Suprapubic skin (tissue), 3 donors: ENCODE data around the gene WDFY4.

Source experiments
- CTCF ChIP-seq, 2 donors: fragments of 200-600 bp in 1 of 2; fragments of 450-650 bp in 1 of 2; sonication (generic) in 1 of 2; IDR thresholded peaks; one replicate each; pipeline ENCODE4 v1.5.1; 2016 to 2019; ENCODE audit warnings: antibody characterized with exemption in 2 of 2, mild to moderate bottlenecking in 1 of 2, moderate library complexity in 1 of 2
- EP300 ChIP-seq: sonication (generic); formaldehyde crosslinking; IDR thresholded peaks from one replicate; pipeline ENCODE4 v1.6.1; 2017; ENCODE audit warnings: antibody characterized with exemption
- POLR2A ChIP-seq, 2 donors: fragments of 450-650 bp; IDR thresholded peaks; one replicate each; pipeline ENCODE4 v1.6.1; 2017; ENCODE audit warnings: antibody characterized with exemption in 2 of 2, mild to moderate bottlenecking in 2 of 2, moderate library complexity in 2 of 2

GRCh38 chr10:48974510-48975156, 290.0 kb downstream of the WDFY4 start:
- TF ChIP-seq CTCF (IDR thresholded peaks at IDR 0.05) (no peak), POLR2A (IDR thresholded peaks at IDR 0.05) (no peak), EP300 (no peak)
